GM10266 (cell line): Measurements from ENCODE around the gene ZEB1.
"Not testable (repeated sequence)": the region's sequence is repeated elsewhere in the genome, so short reads cannot be mapped to it uniquely, and the experiment has no call there.

Experiments used
- DNase-seq: peaks from one replicate; pipeline ENCODE4 v3.0.0; 2012; ENCODE audit errors: extremely low spot score
- TF ChIP-seq, protein P1 (sequence below): IDR thresholded peaks from 2 replicates; pipeline ENCODE4 v1.5.1; 2012; ENCODE audit warnings: mild to moderate bottlenecking, low read depth; ENCODE audit not compliant: control insufficient read depth, insufficient read depth; ENCODE audit errors: missing control alignments

The ZEB1 gene

DNA sequence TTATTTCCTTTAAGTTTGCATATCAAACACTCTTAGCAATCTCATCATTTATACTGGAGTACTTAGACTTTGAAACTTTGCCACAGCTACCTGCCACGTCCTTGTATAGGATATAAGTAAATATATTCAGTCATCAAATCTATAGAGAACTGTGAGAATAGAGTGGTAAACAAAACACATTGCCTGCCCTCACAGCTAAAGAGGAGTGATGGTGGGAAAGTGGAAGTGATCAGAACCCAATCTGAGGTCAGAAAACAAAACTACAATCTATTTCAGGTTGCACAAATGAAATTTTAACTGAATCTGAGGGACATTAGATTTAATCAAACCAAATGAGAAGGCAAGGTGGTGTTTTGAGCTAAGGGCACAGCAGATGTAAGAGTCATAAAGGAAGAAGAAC, 74.8 kb downstream of the ZEB1 start:
- TF ChIP-seq, protein P1, sequence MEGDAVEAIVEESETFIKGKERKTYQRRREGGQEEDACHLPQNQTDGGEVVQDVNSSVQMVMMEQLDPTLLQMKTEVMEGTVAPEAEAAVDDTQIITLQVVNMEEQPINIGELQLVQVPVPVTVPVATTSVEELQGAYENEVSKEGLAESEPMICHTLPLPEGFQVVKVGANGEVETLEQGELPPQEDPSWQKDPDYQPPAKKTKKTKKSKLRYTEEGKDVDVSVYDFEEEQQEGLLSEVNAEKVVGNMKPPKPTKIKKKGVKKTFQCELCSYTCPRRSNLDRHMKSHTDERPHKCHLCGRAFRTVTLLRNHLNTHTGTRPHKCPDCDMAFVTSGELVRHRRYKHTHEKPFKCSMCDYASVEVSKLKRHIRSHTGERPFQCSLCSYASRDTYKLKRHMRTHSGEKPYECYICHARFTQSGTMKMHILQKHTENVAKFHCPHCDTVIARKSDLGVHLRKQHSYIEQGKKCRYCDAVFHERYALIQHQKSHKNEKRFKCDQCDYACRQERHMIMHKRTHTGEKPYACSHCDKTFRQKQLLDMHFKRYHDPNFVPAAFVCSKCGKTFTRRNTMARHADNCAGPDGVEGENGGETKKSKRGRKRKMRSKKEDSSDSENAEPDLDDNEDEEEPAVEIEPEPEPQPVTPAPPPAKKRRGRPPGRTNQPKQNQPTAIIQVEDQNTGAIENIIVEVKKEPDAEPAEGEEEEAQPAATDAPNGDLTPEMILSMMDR = no peak
- no peak for DNase-seq

DNA sequence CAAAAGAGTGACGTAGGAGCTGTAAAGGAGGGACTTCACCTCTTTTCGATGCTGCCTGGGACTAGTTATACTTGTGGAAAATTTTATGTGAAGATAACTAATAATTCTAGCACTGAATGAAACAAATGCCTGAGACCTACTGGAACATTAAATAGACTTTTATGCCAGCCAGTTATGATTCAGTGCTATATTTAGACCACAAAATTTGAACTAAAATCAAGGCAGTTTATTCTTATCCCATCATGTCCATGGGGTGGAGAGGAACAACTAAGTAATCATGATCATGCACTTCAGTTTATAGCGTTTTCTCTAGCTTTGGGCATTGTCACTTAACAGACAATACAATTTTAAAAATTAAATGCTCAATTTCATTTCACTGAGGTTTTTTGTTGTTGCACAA, 76.7 kb downstream of the ZEB1 start:
- DNase-seq = no peak
- TF ChIP-seq, protein P1 = no peak

DNA sequence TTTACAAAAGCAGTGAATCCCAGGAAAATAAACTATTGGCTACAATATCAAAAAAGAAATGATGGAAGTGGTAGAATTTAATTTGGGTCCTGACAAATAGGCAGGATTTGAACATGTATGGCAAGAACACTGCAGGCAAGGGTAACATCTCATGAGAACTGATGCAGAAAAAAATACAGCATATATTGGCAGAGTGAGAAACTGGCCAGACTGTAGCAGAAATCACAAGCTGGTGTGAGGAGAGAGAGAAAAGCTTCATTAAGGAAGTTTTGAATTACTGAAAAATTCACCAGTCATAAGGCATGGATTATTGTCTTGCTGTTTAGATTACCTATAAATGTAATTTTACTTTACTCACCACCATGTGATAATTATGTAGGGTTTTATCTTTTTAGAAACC, 77.4 kb downstream of the ZEB1 start:
- TF ChIP-seq, protein P1 = no peak
- DNase-seq = no peak

DNA sequence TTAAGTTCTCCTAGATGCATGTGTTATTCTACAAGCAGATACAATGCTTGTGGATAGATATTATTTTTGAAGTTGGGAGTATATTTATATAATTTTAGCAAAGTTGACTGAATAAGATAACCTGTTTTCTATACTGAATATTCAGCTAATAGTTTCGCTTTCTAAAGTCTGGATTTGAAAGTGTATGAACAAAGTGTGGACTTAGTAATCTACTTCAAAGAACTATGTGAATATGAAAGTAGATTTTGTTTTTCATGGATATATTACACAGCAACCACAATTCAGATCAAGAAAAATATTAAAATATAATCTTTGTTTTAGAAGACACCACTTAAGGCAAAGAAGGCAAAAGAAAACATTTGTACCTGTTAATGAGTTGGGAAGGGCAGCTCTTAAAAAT, 78.8 kb downstream of the ZEB1 start:
- TF ChIP-seq, protein P1 = no peak
- no peak for DNase-seq

- DNase-seq = no peak
- TF ChIP-seq, protein P1 = no peak
These were observed 80.2 kb downstream of the ZEB1 start for GRCh38 chr10:31399171-31399570.

- TF ChIP-seq, protein P1 = no peak
- no peak for DNase-seq
These were observed 80.6 kb downstream of the ZEB1 start for GRCh38 chr10:31399631-31400030.

GRCh38 chr10:31401287-31401686, 82.3 kb downstream of the ZEB1 start:
- TF ChIP-seq, protein P1 = no peak
- no peak for DNase-seq

- TF ChIP-seq, protein P1 = no peak
- DNase-seq = no peak
These were observed 85.6 kb downstream of the ZEB1 start for GRCh38 chr10:31404640-31405039.

DNA sequence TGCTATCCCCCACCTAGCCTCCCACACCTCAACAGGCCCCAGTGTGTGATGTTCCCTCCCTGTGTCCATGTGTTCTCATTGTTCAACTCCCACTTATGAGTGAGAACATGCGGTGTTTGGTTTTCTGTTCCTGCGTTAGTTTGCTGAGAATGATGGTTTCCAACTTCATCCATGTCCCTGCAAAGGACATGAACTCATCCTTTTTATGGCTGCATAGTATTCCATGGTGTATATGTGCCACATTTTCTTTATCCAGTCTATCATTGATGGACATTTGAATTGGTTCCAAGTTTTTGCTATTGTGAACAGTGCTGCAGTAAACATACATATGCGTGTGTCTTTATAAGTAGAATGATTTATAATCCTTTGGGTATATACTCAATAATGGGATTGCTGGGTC, 86.8 kb downstream of the ZEB1 start:
- not testable (repeated sequence) for DNase-seq

DNA sequence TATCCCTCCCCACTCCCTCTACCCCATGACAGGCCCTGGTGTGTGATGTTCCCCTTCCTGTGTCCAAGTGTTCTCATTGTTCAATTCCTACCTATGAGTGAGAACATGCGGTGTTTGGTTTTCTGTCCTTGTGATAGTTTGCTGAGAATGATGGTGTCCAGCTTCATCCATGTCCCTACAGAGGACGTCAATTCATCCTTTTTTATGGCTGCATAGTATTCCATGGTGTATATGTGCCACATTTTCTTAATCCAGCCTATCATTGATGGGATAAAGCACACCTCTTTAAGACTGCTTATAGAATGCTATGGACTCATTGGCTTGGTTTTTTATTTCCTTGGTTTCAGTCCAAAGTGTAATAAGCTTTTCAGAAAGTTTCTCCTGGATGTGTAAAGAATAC, 93.4 kb downstream of the ZEB1 start:
- not testable (repeated sequence) for DNase-seq
